GM20000 (cell line): ENCODE measurements around the gene INSC.

Source experiments
- DNase-seq: peaks from one replicate; pipeline ENCODE4 v3.0.0; 2012; ENCODE audit warnings: low spot score
- TF ChIP-seq, protein P1 (sequence below): IDR thresholded peaks from 2 replicates; pipeline ENCODE4 v1.5.1; 2012; ENCODE audit warnings: mild to moderate bottlenecking, control low read depth; ENCODE audit errors: extremely low read depth, missing control alignments

Gene INSC

DNA sequence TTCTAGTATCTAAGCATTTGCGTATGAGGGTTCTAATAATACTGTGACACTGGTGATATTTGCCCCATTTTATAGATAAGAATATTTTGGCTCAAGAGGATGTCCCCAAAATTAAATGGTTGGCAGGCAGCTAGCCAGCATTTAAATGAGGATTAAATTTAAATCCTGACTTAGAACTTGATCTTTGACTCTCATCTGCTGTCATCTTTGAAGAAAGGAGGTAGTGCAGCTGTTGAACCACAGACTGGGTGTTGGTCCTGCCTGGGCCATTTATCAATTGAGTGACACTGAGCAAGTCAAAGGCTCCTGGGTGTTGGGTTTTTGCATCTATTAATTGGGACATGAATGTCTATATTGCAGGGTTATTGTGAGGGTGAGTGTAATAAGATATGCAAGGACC, 112.3 kb downstream of the INSC start:
- no peak for DNase-seq
- TF ChIP-seq, protein P1, sequence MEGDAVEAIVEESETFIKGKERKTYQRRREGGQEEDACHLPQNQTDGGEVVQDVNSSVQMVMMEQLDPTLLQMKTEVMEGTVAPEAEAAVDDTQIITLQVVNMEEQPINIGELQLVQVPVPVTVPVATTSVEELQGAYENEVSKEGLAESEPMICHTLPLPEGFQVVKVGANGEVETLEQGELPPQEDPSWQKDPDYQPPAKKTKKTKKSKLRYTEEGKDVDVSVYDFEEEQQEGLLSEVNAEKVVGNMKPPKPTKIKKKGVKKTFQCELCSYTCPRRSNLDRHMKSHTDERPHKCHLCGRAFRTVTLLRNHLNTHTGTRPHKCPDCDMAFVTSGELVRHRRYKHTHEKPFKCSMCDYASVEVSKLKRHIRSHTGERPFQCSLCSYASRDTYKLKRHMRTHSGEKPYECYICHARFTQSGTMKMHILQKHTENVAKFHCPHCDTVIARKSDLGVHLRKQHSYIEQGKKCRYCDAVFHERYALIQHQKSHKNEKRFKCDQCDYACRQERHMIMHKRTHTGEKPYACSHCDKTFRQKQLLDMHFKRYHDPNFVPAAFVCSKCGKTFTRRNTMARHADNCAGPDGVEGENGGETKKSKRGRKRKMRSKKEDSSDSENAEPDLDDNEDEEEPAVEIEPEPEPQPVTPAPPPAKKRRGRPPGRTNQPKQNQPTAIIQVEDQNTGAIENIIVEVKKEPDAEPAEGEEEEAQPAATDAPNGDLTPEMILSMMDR = no peak

DNA sequence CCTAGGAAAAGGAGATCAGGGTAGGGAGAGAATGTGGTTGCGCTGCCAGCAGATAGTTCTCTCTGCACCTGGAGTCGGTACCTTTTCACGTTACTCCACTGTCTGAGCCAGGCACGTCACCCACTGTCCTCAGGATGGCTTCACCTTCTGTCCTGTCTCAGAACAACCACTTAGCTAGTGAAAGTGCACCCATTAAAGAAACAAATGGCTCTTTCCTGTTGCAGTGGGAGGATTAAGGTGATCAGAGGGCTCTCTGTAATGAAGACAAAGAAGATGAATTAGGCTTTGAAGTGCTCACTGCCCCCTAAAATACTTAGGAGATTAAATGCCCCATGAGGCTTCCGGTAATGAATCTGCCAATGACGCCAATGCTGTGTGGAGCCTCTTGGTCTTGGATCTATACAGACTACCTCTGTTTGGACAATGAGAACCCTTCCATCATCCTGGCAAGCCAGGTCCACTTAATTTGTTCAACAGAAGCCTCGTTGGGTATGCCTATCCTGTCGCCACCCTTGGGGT, 113.7 kb downstream of the INSC start:
- no peak for DNase-seq
- TF ChIP-seq, protein P1 = no peak

DNA sequence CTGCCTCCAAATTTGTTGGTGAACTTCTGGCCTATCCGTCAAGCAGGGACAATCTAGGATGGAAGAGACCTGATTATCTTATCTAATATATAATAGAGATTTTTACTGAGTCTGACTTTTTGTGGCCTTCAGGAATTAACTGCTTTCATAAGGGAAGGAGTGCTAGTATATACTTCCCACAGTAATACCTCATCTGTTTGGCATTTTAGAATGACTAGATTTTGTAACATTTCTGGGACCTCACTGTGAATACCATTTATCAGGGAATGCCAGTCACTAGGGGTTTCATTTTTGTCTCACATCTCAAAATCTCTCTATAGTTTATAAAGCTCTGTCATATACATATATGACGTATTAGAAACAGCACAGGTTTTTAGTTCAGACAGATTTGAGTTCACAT, 114.3 kb downstream of the INSC start:
- DNase-seq = no peak
- TF ChIP-seq, protein P1 = no peak

DNA sequence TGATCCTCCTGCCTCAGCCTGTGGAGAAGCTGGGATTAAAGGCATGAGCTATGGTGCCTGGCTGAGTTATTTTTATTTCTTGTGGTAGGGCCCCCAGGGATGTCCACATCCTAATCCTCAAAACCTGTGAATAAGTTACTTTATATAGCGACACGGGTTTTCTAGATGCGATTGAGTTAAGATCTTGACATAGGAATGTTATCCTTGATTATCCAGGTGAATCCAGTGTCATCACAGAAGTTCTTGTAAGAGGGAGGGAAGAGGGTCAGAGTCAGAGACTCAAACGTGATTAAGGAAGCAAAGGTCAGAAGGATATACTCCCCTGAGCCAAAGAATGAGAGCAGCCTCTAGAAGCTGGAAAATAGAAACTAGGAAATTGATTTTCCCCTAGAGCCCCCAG, 117.8 kb downstream of the INSC start:
- no peak for DNase-seq
- TF ChIP-seq, protein P1 = no peak

DNA sequence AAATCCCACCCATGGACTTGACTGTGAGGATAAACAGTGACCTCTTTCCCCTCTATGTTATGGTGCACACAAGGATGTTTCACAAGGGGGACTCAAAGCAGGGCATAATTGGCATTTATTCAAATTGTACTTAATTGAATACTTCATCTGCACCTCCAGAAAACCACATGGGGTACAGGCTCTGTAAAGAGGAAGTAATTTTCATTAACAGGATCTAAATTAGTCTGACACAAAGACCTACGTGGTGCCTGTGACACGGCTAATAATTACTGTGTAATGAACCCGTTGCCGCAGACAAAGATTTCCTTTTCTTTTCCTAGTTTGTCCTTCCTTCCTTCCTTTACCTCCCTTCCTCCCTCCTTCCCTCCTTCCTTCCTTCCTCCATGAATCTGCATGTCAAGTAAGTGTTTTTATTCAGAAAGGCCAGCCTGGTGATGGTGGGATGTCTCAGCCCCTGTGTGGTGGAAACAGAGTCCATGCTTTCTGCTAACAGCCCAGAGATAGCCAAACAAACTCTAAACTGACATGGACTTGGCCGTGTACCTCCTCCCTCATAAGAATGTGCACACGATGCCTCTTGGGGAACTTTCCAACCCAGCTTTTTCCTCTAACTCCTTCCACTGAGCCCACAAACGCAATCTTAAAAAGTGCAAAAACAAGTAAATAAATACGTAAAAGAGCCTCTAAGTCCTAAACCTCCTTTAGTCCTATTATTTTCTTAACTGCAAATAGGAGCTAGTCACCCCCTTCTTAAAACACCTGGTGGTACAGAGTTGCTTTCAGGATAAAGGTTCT, 118.8 kb downstream of the INSC start:
- TF ChIP-seq, protein P1 = no peak
- no peak for DNase-seq

DNA sequence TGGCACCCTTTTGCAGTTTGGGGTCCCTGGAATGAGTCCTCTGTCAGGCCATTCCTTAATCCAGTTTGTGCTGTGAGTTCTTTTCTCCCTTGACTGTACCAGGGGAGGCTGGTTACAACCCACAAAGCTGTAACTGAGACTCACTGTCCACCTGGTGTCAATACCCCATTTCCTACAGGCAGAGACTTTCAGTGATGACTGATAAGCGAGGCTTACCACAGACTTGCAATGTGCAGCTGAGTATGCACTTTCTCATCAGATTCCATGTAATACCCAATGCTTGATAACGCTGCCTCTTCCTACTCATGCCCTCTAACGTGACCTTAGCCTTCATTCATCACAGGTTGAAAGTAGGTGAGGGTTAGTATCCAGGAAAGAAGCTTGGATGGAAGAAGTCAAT, 120.1 kb downstream of the INSC start:
- TF ChIP-seq, protein P1 = no peak
- no peak for DNase-seq

DNA sequence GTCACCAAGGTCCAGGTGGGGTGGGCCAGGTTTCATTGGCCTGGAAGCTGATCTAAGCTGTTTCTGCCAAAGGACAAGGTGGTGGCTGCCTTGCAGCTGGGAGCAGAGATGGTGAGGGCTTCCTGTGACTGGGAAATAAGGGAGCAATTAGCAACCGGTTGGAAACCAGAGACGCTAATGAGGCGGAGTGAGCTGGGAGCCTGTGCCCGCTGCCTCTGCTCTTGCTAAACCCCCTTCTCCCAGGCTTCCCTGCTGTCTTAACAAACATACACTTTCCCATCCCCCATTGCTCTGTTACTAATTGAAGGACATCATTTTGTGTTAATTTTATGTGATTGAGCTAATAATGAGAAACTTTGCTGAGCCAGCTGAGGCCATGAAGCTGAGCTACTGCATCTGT, 121.8 kb downstream of the INSC start:
- DNase-seq = no peak
- TF ChIP-seq, protein P1 = no peak
